ENCODE measurements around the gene LAMA3. TPM values are rescaled to one million over a fixed set of nuclear protein-coding genes. Genes with fewer than 3 reads are reported as not detected.

Gene LAMA3
- total RNA-seq, 1 donor from 2014 or later: 1.9 TPM

GRCh38 chr18:23943104-23943503 lies 253.9 kb downstream of the LAMA3 start:
- no peak overlapping the region for H3K27ac Mint-ChIP-seq (ENCODE audit: unreplicated experiment)
- H3K4me3 Mint-ChIP-seq (ENCODE audit: unreplicated experiment): no peak overlapping the region
- no peaks in the 10 kb centered on the region for H3K9me3 Mint-ChIP-seq (ENCODE audit: low read depth)
- peaks cover 10% of the 10 kb centered on the region for H3K4me1 Mint-ChIP-seq (ENCODE audit: low read depth)
- H3K36me3 Mint-ChIP-seq (ENCODE audit: low read depth): no peaks in the 10 kb centered on the region
- no peak for TF ChIP-seq CTCF (IDR thresholded peaks at IDR 0.05)
- no peak for DNase-seq (ENCODE audit: low spot score)
- H3K27me3 Mint-ChIP-seq (ENCODE audit: low read depth): no peaks in the 10 kb centered on the region

DNA sequence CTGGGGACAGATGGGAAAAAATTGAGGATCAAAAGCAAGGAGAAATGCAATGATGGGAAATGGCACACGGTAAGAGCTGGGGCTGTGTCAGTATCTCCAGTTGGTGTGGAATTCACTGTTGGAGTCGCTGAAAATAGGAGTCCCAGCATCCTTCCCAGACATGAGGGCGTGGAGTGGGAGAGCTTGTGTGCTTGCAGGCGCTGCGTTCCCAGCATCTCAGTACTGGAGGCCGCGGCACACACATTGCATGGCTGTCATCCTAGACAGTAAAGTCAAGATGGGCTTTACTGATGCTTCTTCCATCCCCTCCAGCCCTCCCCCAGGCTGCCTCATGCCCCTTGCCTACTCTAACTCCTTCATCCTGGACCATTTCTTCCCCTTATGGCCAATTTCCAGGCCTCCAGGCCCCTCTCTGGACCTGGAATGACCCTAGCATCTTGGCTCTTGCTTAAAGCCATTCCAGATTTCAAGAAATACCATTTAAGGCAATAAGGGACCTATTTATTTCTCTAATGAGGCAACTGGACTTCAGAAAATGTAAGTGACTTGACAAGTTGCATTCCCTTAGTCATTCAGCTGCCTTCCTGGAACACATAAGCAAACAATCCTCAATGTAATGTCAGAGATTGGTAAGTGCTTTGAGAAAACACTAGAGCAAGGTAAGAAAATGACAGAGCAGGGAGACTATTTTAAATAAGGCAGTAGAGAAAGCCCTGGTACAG lies 254.8 kb downstream of the LAMA3 start:
- Mint-ChIP-seq H3K27me3 (ENCODE audit: low read depth) (no peaks in the 10 kb centered on the region), H3K4me3 (ENCODE audit: unreplicated experiment) (no peak overlapping the region), H3K27ac (ENCODE audit: unreplicated experiment) (peak overlapping the region; percentile 87), H3K4me1 (ENCODE audit: low read depth) (peaks cover 10% of the 10 kb centered on the region), H3K36me3 (ENCODE audit: low read depth) (no peaks in the 10 kb centered on the region), H3K9me3 (ENCODE audit: low read depth) (no peaks in the 10 kb centered on the region)
- no peak for DNase-seq (ENCODE audit: low spot score)
- TF ChIP-seq CTCF (IDR thresholded peaks at IDR 0.05): no peak

- no peak for TF ChIP-seq CTCF (IDR thresholded peaks at IDR 0.05)
- H3K36me3 Mint-ChIP-seq (ENCODE audit: low read depth): no peaks in the 10 kb centered on the region
- H3K9me3 Mint-ChIP-seq (ENCODE audit: low read depth): no peaks in the 10 kb centered on the region
- no peak overlapping the region for H3K4me3 Mint-ChIP-seq (ENCODE audit: unreplicated experiment)
- DNase-seq (ENCODE audit: low spot score): no peak
- no peak overlapping the region for H3K27ac Mint-ChIP-seq (ENCODE audit: unreplicated experiment)
- no peaks in the 10 kb centered on the region for H3K27me3 Mint-ChIP-seq (ENCODE audit: low read depth)
- H3K4me1 Mint-ChIP-seq (ENCODE audit: low read depth): peaks cover 10% of the 10 kb centered on the region
Measured at GRCh38 chr18:23945416-23946079, 256.3 kb downstream of the LAMA3 start.

- no peak overlapping the region for H3K4me3 Mint-ChIP-seq (ENCODE audit: unreplicated experiment)
- no peak for TF ChIP-seq CTCF (IDR thresholded peaks at IDR 0.05)
- no peaks in the 10 kb centered on the region for H3K4me1 Mint-ChIP-seq (ENCODE audit: low read depth)
- H3K27me3 Mint-ChIP-seq (ENCODE audit: low read depth): peaks cover 2% of the 10 kb centered on the region
- DNase-seq (ENCODE audit: low spot score): no peak
- no peak overlapping the region for H3K27ac Mint-ChIP-seq (ENCODE audit: unreplicated experiment)
- H3K9me3 Mint-ChIP-seq (ENCODE audit: low read depth): no peaks in the 10 kb centered on the region
- H3K36me3 Mint-ChIP-seq (ENCODE audit: low read depth): no peaks in the 10 kb centered on the region
Measured at GRCh38 chr18:23949863-23950262, 260.6 kb downstream of the LAMA3 start.

DNA sequence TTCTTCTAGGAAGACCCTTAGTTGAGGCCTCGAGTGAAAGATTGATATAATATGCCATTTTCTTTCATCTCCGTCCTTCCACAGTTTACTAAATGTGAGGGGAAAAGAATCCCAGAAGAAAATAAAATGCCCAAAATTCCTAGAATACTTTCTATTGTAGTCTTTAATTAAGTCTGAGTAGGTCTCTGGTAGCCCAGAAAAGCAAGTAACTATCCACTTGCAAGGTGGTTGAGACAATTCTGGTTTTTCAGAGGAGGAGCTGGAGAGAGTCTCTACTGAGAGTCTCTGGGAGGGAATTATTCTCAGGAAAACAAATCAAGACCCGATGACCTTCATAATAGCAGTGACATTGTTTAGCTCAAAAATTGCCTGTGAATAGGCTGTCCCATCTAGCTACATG lies 261.4 kb downstream of the LAMA3 start:
- DNase-seq (ENCODE audit: low spot score): no peak
- Mint-ChIP-seq H3K9me3 (ENCODE audit: low read depth) (no peaks in the 10 kb centered on the region), H3K36me3 (ENCODE audit: low read depth) (no peaks in the 10 kb centered on the region), H3K27ac (ENCODE audit: unreplicated experiment) (no peak overlapping the region), H3K27me3 (ENCODE audit: low read depth) (peaks cover 2% of the 10 kb centered on the region), H3K4me1 (ENCODE audit: low read depth) (no peaks in the 10 kb centered on the region), H3K4me3 (ENCODE audit: unreplicated experiment) (no peak overlapping the region)
- TF ChIP-seq CTCF (IDR thresholded peaks at IDR 0.05): no peak

Data from chondrocyte (in vitro differentiated cells).